ENCODE results near the gene EIPR1.
A peak's percentile ranks its signal among the peaks of the same experiment; 100 is the strongest.

Gene EIPR1

DNA sequence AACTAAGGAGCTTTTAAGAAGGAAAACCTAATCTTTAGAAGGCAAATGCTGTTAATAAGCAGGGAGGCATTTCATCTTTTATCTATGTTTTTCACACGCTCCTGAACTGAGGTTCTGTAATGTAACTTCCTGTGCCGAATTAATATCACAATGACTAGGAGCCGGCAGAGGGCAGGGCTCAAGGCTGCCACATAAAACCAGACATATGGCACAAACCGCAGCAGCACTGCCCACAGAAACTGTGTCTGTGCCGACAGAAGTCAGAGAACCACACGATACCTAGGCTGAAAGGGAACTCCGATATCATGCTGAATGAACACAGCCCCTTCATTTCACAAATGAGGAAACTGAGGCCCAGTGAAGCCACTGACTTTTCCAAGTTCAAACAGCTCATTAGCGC, 112.1 kb downstream of the EIPR1 start:
- no peak for DNase-seq

DNA sequence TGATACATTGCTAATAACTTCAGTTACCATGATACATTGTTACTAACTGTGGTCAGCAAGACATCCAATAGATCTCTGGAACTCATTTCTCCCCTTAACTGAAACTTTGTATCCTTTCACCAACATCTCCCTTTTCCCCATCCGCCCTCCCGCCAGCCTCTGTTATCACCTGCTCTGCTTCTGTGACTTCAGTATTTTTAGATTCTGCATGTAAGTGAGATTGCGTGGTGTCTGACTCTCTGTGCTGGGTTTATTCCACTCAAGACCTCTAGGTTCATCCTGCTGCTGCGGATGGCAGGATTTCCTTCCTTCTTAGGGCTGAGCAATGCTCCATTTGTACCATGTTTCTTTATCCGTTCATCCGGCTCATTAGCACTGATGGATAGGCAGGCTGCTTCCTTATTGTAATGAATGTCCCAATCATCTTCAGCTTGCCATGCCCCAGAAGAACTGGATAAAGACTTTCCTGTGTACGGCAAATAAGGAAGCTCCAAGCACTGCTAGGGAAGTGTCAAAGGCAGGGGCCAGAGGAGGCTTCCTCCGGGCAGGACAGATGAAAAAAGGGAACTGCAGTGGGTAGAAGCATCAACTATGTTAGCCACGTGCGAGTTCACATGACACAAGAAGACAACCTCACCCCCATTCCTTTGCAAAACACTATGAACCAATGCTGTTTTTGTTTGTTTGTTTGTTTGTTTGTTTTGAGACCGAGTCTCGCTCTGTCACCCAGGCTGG, 113.4 kb downstream of the EIPR1 start:
- no peak for DNase-seq

DNA sequence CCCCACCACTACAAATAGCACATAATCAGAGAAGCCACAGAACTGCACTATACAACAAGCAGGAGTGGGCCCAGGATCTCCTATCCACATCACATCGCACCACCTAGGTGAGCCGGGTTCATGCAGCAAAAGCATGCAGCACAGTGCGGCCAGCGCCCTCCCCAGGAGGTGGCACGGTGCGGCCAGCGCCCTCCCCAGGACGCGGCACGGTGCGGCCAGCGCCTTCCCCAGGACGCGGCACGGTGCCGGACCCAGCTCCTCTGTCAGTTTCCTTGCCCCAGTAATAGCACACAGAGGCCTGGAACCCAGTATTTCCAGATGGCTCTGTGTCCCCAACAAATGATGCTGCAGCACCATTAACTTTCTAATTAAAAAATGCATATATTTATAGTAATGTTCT, 114.1 kb downstream of the EIPR1 start:
- DNase-seq = no peak

DNA sequence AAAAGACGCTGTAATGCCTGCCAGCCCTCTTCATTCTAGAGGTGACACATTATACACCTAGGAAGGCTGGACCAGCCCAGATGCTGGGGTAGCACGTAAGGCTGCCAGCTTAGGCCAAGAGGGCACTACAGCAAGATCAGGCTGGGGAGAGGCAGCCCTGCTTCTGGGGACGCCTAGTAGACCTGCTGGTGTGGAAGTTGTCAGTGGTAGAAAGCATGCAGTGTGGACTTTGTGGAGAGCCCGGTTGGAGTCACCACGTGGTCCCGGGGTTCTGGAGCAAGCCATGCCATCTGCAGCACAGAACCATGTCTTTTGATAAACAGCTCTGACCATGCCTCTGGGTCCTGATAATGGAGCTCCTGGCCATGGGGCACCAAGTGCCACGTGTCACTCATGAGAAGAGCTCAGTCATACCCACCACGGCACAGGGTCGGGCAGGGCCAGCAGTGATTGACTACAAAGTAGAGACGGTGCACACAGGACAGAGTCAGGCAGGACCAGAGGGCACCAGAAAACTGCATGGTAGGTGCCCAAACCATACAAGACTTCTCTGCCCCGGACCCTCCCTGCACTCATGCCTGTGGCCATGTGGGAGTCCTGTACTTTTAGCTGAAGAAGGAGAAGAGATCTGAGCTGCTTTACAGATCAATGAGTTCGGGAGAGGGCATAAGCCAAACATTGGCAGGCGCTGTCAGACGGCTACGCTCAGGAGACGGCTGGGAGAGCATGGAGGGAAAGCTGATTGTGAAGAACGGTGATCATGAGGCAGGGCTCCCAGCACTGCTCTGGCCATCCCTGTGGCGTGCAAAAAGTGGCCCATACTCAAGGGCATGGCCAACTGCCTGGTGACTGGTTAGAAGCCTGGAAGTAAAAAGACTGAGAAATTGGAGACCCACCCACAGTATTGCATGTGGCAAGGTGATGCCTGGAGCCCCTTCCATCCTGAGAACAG, 114.9 kb downstream of the EIPR1 start:
- DNase-seq = no peak

DNA sequence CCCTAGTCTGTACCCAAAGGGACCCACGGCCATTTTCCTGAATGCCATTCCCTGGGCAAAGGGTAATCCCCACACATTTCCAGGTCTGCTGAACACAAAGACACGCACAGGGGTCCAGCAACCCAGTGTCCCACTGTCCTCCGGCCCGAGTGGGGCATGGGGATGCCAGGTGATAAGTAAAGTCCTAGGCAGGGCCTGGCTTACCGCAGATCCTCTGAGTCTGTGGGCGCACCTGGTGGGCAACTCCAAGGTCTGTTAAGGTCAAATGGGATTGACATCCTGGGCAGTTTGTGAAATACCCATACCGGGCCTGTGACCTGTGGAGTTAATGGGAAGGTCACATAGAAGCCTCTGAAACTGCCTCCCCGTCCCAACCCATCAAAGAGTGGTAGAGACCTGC, 116.1 kb downstream of the EIPR1 start:
- no peak for DNase-seq

DNA sequence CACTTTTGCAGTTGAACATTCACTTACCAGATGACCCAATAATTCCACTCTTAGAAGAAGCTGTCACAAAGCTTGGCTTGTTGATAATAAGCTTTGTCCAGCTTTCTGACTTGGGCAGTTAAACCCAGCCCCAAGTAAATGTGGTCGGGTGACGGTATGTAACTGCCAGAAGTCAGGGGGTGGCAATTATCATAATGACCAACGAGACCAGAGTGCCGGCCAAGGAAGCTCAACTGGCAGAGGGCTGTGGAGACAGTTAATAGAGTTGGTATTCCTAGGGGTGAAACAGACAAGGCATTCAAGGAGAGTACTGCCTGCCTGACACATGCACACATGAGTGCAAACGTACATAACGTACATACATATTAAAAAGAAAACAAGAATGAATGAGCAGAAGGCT, 116.7 kb downstream of the EIPR1 start:
- DNase-seq = no peak

DNA sequence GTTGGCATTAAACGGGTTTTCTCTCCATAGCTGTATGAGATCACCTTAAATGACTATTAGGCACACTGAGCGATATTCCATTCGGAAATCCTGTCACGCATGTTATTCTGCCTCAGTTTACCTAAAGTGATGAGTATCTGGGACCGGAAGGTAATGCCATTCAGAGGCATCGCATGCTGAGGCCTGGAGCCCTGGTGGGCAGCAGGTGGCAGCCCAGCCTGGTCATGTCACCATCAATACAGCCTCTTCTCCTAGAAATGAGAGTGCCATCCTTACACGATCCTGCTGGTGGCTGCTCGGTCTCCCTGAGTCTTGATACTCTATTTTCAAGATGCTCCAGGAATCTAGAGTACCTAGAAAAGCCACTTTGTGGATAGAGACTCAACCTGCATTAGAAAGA, 119.8 kb downstream of the EIPR1 start:
- DNase-seq = no peak

DNA sequence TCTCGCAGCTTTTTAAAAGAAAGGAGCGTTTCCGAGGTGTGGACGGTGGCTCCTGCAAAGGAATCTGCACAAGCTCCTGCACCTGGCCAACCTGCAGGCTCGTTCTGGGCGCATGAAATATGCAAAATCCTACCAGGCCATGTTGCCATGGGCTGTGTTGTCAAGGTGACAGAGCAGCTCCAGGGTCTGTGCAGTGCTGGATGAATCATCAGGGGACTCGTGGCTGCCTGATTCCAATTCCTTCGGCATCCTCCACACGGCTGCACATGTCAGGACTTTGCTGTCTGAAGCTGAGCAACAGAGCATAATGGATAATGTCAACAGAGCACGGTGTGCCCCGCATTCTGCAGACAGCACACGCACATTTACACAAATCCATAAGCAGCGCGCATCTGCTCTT, 120.5 kb downstream of the EIPR1 start:
- no peak for DNase-seq

DNA sequence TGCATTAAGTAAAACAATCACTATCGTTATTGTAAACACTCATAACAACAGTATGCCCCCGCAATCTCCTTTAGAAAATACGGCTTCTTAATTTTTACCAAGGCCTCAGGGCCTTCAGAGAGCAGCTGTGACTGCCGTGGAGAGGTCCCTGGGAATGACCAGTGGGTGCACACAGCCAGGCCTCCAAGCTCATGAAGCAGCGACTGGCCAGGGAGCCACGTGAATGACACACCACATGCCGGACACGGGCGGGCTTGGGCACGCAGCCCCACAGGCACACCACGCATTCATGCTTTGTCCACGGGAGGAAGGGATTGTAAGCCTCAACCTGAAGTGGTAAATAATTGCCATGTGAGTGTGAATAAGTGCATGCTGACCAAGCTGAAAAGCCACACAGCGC, 121.0 kb downstream of the EIPR1 start:
- DNase-seq = no peak

DNA sequence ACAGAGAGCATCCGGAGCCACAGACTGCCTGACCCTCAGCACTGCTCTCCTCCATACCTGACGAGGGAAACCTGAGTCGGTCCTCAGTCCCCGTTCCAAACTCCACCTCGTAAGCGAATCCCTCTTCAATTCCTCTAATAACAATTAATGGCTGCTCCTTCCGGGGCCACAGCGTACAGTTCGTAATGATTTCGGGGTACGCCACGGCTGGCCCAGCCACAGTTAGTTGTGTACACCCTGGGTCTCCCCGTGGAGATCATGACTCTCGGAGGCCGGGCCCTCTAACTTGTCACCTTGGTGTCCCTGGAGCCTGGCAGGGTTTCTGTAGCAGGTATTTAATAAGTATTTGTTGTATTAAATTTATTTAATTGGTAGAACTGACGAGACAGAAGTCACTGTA, 121.5 kb downstream of the EIPR1 start:
- DNase-seq = no peak

DNA sequence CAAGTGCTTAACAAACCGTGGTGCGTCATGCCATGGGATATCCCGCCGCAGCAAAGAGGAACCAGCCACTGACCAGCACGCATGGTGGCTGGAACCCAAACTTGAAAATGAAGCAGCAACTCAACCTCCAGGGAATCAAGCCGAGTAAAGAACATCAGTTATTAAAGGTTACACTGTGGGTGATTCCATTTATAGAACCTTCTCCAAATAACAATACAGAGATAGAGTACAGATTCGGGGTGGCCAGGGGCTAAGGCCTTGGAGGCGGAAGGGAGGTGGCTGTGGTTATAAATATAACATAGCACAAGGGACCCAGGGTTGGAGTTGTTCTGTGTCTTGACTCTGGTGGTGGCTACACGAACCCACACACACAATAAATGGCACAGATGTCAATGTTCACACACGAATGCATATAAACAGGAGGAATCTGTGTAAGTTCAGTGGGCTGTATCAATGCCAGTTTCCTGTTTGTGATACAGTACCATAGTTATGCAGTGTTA, 123.1 kb downstream of the EIPR1 start:
- no peak for DNase-seq

DNA sequence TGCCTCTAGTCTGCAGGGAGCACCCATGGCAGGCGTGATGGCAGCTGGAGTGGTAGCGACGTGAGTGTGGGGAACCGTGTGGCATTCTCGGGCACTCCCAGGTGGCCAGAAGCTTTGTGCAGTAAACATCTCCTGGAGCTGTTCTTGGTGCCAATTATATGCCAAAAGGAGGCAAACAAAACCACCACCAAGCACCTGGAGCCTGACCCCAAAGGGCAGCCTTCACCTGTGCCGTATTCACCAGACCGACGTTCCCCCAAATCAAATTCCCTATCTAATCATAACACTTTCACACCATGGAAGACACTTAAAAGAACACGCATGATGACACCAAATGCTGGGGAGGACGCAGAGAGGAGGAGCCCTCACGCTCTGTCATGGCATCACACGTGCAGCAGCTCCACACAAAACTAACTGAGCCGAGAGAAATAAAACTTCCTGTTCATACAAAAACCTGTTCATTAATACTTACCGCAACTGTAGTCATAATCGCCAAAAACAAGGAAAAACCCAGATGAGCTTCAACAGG, 123.6 kb downstream of the EIPR1 start:
- no peak for DNase-seq

DNA sequence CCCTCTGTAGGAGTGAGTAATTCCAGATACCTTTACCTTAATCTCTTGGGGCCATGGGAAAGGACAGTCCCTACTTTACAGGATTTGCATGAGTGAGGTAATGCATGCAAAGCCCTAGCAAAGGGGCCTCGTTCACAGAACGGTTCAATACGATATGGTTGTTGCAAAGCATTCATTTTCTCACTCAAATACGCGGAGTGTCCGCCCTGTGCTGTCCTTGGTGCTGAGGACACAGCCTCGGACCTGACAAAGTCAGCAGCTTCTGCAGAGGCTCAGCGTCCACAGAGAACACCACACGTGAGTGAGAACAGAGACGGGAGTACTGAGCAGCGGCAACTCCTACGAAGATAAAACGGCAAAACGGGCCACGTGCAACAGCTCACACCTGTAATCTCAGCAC, 125.7 kb downstream of the EIPR1 start:
- no peak for DNase-seq

DNA sequence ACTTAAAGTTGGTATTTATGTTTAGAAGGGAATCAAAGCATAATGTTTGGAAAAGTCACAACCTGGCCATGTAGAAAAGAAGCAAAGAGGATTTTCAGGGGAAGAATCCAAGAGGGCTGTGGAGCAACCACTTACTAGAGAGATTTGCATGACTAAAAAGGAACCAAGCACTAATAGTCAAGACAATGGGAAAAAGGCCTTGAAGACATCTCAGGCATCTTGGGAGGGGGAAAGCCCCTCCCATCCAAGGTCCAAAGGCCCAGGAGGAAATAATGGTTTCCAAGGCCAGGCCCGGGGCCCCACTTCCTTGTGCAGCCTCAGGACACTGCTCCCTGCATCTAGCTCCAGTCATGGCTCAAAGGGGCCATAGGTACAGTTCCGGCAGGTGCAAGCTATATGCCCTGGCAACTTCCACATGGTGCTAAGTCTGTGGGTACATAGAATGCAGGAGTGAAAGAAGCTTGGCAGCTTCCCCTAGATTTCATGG, 128.1 kb downstream of the EIPR1 start:
- no peak for DNase-seq

DNA sequence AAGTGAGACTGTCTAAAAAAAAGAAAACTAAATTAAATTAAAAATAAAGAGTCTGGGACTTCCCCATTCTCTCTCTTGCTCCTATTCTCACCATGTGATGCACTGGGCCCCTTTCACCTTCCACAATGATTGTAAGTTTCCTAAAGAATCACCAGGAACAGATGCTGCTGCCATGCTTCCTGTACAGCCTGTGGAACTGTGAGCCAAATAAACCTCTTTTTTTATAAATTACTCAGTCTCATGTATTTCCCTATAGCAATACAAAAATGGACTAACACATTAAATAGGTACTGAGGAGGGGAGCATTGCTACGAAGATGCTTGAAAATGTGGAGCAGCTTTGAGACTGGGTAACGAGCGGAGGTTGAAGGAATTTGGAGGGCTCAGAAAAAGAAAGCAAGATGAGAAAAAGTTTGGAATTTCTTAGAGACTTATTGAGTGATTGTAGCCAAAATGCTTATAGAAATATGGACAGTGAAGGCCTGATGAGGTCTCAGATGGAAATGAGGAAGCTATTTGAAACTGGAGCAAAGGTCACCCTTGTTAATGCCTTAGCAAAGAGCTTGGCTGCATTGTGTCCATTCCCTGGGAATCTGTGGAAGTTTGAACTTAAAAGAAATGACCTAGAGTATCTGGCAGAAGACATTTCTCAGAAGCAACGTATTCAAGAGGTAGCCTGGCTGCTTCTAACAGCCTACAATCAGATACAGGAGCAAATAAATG, 128.7 kb downstream of the EIPR1 start:
- DNase-seq = no peak

DNA sequence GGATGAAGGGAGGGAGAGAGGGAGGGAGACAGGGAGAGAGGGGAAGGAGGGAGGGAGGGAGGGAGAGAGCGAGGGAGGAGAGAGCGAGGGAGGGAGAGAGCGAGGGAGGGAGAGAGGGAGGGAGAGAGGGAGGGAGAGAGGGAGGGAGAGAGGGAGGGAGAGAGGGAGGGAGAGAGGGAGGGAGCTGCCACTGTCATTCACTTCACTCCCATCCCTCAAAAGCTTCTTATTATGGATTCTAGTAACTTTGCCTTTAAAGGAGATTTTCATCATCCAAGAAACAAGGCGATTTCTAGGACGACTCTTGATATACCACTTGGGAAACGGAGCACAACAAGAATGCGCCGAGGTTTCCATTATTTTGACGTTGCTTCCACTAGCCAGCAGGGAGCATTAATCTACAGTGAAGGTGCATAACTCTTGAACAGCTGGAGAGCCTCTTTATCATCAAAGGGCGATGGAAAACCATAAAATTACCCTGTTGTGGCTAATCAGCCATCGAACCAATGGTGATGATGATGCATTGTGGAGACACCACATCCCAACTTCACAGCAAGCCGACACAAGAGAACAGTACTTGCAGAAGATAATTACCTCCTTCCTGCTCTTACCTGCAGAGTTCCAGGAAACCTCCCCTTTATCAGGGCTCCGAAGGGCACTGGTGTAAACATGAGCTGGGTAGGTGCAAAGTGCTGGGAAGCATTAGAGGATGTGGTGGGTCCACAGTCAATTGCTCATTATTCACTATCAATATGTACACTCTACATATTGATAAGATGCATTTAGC, 130.5 kb downstream of the EIPR1 start:
- DNase-seq = no peak

DNA sequence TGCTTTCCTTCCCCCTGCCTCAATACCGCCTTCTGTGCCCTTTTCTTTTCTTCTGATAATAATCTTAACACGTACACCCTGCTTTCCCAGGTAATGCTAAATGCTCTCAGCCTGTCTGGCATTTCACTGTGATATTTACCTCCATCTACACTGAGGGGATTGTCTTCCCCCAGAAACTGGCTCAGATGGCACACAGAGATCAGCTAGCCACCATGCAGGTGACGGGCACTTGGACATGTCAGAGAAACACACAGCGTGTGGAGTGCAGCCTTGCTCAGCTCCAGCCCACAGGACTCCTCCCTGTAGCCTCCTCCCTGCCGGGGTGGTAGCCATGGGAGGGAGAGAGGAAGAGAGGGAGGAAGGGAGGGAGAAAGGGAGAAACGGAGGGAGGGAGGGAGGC, 131.2 kb downstream of the EIPR1 start:
- DNase-seq = no peak

DNA sequence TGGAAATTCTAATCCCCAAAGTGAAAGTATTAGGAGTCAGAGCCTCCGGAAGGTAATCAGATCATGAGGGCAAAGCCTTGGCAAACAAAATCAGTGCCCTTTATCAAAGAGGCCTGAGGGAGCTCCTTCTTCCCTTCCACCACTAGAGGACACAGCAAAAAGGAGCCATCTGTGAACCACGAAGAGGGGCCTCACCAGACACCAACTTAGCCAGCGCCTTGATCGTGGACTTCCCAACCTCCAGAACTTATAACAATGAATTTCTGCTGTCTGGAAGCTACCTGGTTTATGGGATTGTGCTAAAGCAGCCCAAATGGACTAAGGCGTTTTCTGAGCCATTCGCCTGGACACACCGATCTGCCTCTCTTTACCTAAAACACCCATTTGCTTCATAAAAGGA, 133.1 kb downstream of the EIPR1 start:
- no peak for DNase-seq

DNA sequence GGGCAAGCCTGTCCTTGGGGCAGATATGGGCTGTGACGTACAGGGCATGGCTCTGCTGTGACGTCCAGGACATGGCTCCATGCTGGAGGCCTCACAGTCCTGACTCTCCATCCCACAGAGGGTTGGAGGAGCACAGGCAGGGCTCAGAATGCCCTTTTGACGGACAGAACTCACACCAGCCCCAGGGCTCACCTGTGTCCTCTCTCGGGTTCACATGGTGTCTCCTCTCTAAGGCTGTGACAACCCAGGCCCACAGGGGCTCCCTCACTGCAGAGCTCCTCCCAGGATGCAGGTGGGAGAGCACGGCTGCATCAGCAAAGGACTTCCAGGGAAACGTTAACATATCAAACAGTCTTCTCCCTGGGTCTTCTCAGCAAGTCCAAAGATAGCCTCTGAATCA, 133.8 kb downstream of the EIPR1 start:
- no peak for DNase-seq

DNA sequence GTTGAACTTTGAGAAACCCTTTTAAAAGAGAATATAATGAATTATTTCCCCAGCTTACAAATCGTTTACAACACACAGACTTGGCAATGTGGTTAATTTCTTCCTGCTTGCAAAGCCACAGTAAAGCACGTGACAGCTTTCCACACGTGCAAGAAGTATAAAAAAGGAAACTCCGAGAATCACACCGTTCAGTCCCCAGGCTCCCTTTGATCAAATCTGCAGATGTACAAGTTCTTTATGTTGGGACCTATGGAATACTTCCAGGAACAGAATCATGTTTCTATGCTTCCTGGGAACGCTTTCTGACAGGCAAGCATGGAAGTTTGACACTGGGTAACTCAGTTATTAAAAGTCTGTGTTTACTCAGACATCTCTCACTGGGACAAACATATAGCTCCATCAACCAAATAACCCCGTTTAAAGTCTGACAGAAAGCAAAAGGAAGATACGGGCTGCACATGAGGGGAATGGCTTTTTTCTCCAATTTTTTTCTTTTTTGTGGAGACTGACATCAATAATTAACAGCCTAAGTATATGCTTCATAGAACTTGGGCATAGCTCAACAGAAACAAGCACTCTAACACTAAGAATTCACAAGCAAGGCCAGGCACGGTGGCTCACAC, 134.8 kb downstream of the EIPR1 start:
- DNase-seq = peak; percentile 17

DNA sequence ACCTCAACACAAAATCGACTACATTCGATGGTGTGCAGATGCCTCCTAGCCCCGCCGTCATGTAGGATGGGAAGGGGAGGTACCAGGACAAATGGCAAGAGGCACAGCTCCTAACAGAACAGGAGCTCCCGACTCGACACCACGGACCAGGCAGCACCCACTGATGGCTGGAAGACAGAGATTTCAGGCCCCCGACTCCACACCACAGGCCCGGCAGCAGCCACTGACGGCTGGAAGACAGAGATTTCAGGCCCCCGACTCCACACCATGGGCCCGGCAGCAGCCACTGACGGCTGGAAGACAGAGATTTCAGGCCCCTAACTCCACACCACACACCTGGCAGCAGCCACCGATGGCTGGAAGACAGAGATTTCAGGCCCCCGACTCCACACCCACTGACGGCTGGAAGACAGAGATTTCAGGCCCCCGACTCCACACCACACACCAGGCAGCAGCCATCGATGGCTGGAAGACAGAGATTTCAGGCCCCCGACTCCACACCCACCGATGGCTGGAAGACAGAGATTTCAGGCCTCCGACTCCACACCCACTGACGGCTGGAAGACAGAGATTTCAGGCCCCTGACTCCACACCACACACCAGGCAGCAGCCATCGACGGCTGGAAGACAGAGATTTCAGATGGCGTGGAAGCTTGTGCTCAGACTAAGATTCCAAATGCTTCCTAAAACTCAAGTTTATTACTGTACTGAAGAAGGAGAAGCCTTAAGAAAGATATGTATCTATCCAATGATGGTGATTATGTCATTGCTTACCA, 135.5 kb downstream of the EIPR1 start:
- DNase-seq = no peak
